Cardiac fibroblast (primary cell): Measurements from ENCODE around the gene ENTR1.

Experiments
- DNase-seq, 2 donors: peaks; one replicate each; pipeline versions ENCODE4 v3.0.0 to v3.0.0-alpha.2; 2010; ENCODE audit warnings: low read depth in 2 of 2
- H3K4me3 ChIP-seq, 2 donors: replicated peaks in 1 of 2; 1 replicate in 1 of 2; 2 replicates in 1 of 2; pipeline ENCODE4 v1.5.1; 2011; ENCODE audit warnings: low read depth in 2 of 2, low read length in 2 of 2, mild to moderate bottlenecking in 2 of 2, moderate library complexity in 1 of 2
- TF ChIP-seq, protein P1 (sequence below): IDR thresholded peaks from one replicate; pipeline ENCODE4 v1.5.1; 2011; ENCODE audit warnings: low read depth, mild to moderate bottlenecking, low read length, inconsistent platforms

Gene ENTR1

GRCh38 chr9:136364942-136365774, 45.3 kb downstream of the ENTR1 start:
- TF ChIP-seq, protein P1, sequence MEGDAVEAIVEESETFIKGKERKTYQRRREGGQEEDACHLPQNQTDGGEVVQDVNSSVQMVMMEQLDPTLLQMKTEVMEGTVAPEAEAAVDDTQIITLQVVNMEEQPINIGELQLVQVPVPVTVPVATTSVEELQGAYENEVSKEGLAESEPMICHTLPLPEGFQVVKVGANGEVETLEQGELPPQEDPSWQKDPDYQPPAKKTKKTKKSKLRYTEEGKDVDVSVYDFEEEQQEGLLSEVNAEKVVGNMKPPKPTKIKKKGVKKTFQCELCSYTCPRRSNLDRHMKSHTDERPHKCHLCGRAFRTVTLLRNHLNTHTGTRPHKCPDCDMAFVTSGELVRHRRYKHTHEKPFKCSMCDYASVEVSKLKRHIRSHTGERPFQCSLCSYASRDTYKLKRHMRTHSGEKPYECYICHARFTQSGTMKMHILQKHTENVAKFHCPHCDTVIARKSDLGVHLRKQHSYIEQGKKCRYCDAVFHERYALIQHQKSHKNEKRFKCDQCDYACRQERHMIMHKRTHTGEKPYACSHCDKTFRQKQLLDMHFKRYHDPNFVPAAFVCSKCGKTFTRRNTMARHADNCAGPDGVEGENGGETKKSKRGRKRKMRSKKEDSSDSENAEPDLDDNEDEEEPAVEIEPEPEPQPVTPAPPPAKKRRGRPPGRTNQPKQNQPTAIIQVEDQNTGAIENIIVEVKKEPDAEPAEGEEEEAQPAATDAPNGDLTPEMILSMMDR = no peak
- no peak for DNase-seq
- H3K4me3 ChIP-seq = no peak overlapping the region

GRCh38 chr9:136363949-136364748, 46.3 kb downstream of the ENTR1 start:
- no peak overlapping the region for H3K4me3 ChIP-seq
- TF ChIP-seq, protein P1 = no peak

DNA sequence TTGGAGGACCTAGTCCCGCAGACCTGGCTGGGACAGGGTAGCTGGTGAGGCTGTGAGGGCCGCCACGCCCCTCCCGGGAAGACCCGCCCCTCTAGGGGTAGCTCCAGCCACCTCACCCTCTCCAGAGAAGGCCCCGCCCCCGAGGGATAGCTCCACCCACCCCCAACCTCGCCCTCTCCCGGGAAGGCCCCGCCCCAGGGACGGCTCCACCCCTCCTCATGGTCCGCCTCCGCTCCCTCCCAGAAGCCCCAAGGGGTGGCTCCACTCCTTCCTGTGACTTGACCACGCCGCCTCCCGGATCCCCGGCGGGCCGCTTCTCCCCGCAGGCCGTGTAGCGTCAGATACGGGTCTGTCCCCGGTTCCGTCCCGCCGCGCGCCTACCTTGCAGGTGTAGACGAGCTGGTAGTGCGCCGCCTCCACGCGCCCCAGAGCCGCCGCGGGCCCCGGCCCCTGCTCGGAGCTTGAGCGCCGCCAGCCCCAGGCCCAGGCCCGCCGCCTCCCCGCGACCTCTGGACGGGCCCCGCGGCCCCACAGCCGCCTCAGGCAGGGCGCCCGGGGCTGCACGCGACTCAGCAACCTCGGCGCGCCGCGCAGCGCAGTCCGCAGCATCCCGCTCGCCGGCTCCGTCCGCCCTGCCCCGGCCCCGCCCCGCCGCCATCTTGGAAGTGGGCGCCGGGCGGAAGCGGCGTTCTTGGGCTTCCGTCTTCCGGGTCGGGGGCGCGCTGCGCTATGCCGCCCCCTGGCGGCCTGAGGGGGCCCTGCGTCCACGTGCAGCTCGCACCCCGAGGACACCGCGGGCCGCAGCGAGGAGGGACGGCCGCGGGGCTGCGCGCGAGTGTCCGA, 47.1 kb downstream of the ENTR1 start, which contains the start of gene DNLZ:
Gene DNLZ, minus strand, starts transcription at position 639 of the 843 bp plus-strand sequence. Its CDS starts 30 bp downstream, at position 609.
- TF ChIP-seq, protein P1 = peak; percentile 61

More at GRCh38 chr9:136363949-136364748, 46.3 kb downstream of the ENTR1 start:
- DNase-seq = no peak

DNA sequence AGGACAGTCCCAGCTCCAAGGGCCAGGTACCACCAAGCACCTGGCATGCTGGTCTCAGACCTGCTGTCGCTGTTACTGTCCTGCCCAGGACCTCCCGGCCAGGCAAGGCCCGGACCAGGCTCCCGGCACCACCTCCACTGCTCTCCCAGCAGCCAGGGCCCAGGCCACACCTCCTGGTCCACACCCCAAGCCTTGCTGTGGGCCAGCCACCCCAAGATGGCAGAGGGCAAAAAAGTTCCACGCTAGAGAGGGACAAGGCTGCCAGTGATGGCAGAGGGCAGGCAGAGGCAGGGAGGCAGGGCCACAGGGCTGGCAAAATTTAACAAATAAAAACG, 48.0 kb downstream of the ENTR1 start:
- no peak overlapping the region for H3K4me3 ChIP-seq
- no peak for DNase-seq
- TF ChIP-seq, protein P1 = no peak

More for the DNA sequence above, 47.1 kb downstream of the ENTR1 start, which contains the start of gene DNLZ:
- DNase-seq = peak; percentile 96 to 97
- peak within 1 kb of the TSS; percentile 69 to 79 for H3K4me3 ChIP-seq

DNA sequence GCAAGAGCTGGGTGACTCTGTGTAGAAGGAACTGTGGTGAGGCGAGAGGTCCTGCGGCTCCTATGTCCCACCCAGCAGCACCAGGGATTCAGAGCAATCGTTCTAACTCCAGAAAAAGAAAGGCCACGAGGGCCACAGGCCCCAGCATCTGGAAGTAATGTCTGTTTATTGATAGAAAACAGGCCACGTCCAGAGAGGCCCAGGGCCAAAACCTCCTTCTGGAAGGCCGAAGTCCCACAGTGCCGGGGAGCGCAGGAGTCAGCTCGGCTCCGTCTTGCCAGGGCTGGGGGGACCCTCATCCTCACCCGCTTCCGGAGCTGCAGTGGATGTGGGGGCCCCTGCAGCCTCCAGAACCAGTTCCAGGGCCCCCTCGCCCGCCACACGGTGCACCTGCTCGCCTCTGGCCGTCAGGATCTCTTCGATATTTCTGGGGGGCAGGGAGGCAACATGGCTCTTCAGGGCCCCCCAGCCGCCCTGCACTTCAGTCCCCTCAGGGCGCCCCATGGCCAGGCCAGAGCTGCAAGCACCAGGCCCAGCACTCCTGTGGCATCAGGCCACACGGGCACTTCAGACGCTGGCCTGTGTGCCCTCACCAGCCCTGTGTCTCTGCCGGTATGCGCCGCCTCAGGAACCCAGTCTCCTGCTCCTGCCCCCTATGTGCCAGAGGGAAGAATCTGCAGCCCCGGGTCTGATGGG, 48.5 kb downstream of the ENTR1 start:
- TF ChIP-seq, protein P1 = no peak
- H3K4me3 ChIP-seq = no peak overlapping the region
- no peak for DNase-seq
